HG03159 (cell line): ENCODE data around the gene NTSR2.

Experiments
- ATAC-seq: cut with Tn5 transposase; IDR thresholded peaks from one replicate; pipeline ENCODE4 v1.9.1; 2021; ENCODE audit warnings: mild to moderate bottlenecking, moderate library complexity; ENCODE audit not compliant: unreplicated experiment

The NTSR2 gene

GRCh38 chr2:11659115-11659475, 10.9 kb downstream of the NTSR2 start:
- ATAC-seq, result no peak

DNA sequence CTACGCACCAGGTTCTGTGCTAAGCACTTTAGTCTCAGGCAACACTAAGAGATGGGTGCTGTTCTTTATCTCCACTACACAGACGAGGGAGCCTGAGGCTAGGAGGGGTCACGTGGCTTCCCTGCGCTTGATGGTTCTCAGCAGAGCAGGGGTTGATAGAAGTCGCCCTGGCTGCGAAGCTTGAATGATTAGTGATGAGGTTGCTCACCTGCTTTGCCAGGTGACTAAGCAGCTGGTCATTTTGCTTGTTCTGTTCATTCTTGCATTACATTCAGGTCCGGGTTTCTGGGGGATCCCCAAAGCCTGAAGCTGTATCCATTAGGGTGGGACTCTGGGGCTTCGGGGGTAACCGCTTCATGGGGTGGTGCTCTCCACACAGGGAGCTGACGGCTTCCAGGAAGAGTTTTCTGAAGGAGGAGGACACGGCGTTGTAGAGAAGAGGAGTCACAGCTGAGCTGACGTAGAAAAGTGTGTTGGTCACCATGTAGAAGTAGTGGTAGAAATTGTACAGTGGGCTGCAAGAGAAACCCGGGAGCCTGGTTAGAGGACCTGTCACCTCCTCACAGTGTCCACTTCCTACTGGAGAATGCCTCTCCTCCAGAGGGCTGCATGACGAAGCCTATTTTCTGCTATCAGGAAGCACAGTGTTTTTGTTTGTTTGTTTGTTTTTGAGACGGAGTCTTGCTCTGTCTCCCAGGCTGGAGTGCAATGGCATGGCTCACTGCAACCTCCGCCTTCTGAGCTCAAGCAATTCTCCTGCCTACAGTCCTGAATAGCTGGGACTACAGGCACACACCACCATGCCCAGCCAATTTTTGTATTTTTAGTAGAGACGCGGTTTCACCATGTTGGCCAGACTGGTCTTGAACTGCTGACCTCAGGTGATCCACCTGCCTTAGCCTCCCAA, 11.5 kb downstream of the NTSR2 start:
- ATAC-seq, result no peak

- ATAC-seq, result no peak
Observed at GRCh38 chr2:11657646-11658045, 12.3 kb downstream of the NTSR2 start.

GRCh38 chr2:11657195-11657594, 12.8 kb downstream of the NTSR2 start:
- no peak for ATAC-seq

DNA sequence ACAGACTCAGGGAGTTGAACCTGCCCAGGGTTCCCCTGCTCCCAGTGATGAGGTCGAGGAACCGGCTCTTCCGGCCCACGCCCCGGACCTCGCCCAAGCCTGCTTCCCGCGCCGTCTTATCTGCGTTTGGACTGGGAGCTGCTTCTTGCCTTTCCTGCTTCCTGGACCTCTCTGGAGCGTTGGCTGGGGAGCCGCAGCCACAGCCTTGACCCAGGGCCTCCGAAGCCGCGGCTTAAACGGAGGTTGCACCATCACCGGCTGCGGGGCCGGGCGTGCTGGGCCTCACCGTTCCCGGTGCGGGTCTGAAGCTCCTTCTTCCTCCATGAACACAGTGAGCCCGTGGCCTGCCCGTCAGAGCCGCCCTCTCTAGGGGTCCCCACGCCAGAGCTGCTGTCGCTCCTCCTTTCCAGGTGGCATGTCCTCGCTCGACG, 13.3 kb downstream of the NTSR2 start:
- no peak for ATAC-seq

DNA sequence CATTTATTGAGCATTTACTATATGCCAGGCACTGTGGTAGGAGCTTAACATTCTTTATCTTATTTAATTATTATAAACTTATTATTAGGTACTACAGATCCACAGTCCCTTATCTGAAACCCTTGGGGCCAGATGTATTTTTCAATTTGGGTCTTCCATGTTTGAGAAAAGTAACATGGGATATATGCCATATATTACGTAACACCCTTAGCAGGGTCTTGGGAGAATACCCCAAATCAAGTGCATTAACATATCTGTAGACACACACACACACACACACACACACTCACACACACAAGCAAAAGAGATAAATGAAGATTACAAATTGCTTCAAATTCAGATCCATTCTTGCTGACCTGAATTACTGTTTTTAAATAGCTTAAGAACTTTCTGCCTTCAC, 13.7 kb downstream of the NTSR2 start:
- ATAC-seq, result no peak

- ATAC-seq, result no peak
Observed at GRCh38 chr2:11655495-11655894, 14.5 kb downstream of the NTSR2 start.

- ATAC-seq, result no peak
Observed at GRCh38 chr2:11652553-11652952, 17.4 kb downstream of the NTSR2 start.

DNA sequence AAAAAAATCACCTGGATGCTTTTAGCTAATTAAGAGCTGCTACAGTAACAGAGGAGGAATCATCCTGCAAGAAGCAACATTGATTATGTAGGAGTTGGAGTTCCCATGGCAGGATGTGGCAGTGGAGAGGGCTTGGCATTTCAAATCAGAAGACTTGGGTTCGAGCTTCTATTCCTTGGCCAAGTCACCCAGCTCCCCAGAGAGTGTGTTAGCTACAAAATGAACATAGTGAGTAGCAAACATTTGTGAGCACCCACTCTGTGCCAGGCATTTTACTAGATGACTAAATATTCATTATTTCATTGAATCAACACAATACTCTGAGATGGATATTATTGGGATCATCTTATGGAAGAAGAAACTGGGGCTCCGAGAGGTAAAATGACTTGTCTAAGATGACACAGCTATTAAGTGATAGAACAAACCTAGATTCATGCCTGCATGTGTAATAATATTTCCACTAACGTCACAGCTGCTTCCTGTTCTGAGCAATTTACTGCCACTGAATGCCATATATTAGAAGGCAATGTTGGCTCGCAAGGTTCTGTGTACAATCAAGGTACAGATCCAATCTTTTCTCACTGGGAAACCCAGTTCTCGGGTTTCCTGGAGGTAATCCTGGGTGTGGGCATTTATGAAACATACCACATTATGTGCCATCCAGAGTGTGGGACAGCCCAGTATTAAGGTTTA, 18.0 kb downstream of the NTSR2 start:
- ATAC-seq, result no peak

DNA sequence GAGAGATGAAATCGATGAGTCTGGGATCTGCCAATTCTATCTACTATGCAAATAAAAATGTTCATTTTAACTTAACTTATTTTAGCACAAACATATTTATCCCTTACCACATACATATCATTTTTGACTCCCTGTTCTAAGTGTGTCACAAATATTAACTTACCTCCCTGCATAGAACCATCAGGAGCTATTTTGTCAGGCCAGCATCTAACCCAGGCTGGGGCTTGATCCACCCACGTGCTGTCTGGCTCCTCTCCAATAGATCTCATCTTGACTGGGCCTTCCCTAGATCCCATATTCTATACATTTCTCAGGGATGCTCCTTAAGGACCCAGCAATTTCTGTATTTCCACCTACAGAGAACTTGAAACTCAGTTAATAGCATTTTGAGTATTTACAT, 20.9 kb downstream of the NTSR2 start:
- ATAC-seq, result no peak

DNA sequence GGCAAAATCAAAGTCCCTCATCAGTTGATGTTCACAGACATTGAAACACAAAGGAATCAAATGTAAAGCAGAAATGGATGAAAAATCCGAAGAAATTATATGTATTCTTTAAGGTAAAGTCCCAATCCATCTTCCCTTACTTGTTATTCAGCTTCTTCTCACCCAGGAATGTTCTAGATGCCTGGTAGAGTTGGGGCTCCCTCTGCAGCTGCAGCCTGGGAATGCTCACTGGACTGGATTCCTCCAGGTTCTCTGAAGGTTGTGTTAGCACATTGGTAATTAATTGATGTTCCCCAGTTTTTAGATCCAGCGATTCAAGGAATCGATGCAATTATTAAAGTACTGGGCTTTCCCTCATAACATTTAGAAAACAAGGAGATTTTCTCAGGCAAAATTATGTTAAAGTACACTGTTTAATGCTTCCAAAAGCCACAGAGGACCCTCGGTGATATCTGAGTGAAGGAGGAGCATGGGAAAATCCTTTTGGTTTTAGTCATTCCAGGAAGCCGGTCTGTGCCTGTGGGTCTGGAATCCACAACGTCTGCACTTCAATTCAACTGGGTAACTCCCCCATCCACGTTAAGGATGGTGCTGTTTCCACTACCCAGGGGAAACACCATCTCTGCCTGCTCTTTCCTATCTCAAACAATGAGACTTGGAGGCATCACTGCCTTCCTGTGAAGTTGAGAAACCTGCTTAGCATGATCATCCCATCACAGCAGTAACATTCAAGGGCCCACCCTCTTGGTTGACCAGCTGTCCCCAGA, 22.0 kb downstream of the NTSR2 start:
- no peak for ATAC-seq

DNA sequence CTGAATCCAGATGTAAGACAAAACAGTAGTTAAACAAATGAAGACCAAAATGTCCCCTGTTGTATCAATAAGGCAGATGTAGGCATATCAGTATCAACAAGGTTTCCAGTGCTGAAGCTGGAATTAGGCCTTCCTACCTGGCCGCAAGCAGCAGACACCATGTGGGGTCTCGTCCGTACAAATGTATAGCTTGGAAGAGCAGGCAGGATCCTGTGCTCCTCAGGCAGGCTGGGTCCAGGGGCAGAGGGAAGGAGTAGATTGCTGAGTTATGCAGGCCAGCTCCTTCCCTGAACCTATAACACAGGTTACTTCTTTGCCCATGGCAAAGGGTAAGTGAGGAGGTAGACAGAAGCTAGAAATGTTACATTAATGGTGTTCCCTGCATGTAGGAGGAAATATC, 23.5 kb downstream of the NTSR2 start:
- ATAC-seq, result no peak

DNA sequence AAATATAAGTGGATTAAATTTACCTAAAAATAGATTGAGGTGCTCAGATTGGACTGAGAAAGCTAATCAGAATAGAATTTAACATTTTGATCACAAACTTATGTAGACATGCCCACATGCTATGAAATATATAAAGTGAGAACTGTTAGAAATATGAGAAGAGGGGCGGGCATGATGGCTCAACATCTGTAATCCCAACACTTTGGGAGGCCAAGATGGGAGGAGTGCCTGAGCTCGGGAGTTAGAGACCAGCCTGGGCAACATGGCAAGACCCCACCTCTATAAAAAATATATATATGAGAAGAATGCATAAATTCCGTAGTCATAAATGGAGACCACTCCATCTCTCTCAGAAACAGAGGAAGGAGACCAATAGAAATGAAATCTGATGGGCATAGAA, 25.7 kb downstream of the NTSR2 start:
- no peak for ATAC-seq

- no peak for ATAC-seq
Observed at GRCh38 chr2:11642972-11643371, 27.0 kb downstream of the NTSR2 start.

DNA sequence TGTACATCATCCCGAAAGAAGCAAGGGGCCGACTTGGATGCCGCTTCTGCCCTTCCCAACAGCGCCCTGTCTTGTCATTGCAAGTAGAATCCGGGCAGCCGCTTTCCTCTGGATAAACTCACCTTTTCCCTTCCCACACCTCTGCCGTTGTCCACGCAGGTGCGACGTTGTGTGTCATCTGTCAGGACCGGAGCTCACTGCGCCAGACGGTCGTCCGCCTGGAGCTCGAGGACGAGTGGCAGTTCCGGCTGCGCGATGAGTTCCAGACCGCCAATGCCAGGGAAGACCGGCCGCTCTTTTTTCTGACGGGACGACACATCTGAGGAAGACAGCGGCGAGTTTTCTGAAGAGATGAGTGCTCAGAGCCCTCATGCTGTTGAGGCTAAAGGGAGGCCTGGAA, 29.9 kb downstream of the NTSR2 start:
- no peak for ATAC-seq

DNA sequence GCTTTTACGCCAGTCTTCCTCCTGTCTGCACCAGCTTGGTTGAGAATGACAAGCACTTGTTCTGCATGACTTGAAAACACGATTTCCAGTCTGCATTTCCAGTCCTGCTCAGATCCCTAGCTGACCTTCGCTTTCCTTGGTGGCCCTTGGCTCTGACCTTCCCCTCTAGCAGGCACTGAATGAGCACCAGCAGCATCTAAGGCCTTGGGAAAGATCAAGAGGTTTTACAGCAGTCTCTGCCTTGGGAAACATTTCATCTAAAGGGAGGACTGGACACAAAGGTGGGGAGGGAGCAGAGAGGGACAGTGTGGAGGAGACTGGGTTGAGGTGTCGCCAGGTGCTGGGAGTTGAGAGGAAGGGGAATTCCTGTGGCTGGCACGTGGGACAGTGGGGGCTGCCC, 30.5 kb downstream of the NTSR2 start:
- no peak for ATAC-seq

- no peak for ATAC-seq
Observed at GRCh38 chr2:11637546-11637945, 32.4 kb downstream of the NTSR2 start.

DNA sequence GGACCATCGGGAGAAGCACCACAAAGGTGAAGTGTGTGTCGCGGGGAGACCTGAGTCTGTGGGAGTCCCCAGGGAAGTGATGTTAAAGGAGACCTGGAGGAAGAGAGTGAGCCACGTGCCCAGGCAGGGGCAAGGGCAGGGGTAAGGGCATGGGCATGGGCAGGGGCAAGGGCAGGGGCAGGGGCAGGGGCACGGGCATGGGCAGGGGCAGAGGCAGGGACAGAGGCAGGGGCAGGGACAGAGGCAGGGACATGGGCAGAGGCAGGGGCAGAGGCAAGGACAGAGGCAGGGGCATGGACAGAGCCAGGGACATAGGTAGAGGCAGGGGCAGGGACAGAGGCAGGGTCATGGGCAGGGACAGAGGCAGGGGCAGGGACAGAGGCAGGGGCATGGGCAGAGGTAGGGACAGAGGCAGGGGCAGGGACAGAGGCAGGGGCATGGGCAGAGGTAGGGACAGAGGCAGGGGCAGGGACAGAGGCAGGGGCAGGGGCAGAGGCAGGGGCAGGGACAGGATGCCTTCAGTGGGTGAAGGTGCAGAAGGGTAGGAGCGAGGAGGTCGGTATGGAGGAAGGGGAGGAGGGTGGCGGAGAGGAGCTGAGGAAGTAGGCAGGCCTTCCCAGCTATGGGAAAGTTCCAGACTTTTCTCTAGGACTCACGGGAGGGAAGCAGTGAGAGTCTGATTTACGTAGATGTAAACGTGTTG, 33.3 kb downstream of the NTSR2 start:
- ATAC-seq, result no peak

DNA sequence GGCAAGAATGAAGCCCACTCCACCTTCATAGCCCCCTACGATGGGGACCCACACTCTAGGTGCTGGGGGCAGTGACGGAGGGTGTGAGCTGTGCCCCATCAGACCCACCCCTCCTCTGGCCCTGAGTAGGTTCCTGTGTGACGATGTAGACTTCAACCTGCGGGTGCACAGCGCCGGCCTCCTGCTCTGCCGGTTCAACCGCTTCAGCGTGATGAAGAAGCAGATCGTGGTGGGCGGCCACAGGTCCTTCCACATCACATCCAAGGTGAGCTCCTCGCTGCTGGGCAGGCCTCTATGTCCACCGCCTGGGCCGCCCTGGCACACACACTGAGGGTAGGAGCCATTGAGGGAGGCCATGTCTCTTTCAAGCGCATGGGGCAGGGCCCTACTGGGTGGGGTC, 34.9 kb downstream of the NTSR2 start:
- ATAC-seq, result no peak

DNA sequence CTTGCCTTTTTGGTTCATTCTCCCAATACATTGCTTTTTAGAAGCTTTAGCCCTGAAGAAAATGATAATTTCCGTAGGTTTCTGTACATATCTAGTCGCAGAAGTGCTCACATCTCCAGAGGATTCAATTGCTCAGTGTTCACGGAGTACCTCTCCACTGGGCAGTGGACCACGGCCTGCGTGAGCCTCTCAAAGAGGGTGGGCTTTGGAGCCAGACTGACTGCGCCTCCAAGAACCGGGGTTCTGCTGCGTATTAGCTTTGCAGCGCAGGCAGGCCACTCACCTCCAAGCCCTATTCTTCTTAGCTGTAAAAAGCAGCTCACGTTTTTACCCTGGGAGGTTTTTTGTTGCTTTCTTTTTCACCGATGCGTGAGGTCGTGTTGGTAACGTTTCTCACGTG, 35.4 kb downstream of the NTSR2 start:
- no peak for ATAC-seq

GRCh38 chr2:11633923-11634478, 36.0 kb downstream of the NTSR2 start:
- no peak for ATAC-seq
